Fibroblast of lung (primary cell): ENCODE data around the gene AADAT. TPM values are rescaled to one million over a fixed set of nuclear protein-coding genes. Genes with fewer than 3 reads are reported as not detected.
A peak's percentile ranks its signal among the peaks of the same experiment; 100 is the strongest.

Experiments used
- DNase-seq, 2 donors: peaks; one replicate each; pipeline versions ENCODE4 v3.0.0 to v3.0.0-alpha.2; 2010; ENCODE audit warnings: low read depth in 2 of 2
- H2AFZ ChIP-seq: 2 replicates; pipeline ENCODE4 v1.5.1; 2012; ENCODE audit warnings: low read length, control low read depth, inconsistent platforms
- H3K27ac ChIP-seq: 2 replicates; pipeline ENCODE4 v1.5.1; 2011; ENCODE audit warnings: low read length, control low read depth; ENCODE audit not compliant: insufficient read depth
- H3K27me3 ChIP-seq: 2 replicates; pipeline ENCODE4 v1.5.1; 2011; ENCODE audit warnings: mild to moderate bottlenecking, low read length; ENCODE audit not compliant: control insufficient read depth, insufficient read depth
- H3K36me3 ChIP-seq: 2 replicates; pipeline ENCODE4 v1.5.1; 2011; ENCODE audit warnings: low read length; ENCODE audit not compliant: control insufficient read depth, insufficient read depth
- H3K4me1 ChIP-seq: 2 replicates; pipeline ENCODE4 v1.5.1; 2011; ENCODE audit warnings: low read length; ENCODE audit not compliant: control insufficient read depth, insufficient read depth; ENCODE audit errors: extremely low read depth
- H3K4me2 ChIP-seq: 2 replicates; pipeline ENCODE4 v1.5.1; 2011; ENCODE audit warnings: low read length, control low read depth; ENCODE audit not compliant: insufficient read depth; ENCODE audit errors: extremely low read depth
- H3K4me3 ChIP-seq, 4 experiments: fragments of 200-600 bp in 1 of 4; sonication (generic) in 1 of 4; replicated peaks in 1 of 4; 2 replicates each; pipeline ENCODE4 v1.5.1; 2011 to 2016; ENCODE audit warnings: low read length in 4 of 4, low read depth in 3 of 4, mild to moderate bottlenecking in 3 of 4, control low read depth in 2 of 4, inconsistent platforms in 1 of 4, mixed read lengths in 1 of 4; ENCODE audit not compliant: insufficient read depth in 1 of 4; ENCODE audit errors: control extremely low read depth in 1 of 4
- H3K79me2 ChIP-seq: 2 replicates; pipeline ENCODE4 v1.5.1; 2012; ENCODE audit warnings: mild to moderate bottlenecking, low read length, inconsistent platforms; ENCODE audit not compliant: control insufficient read depth, insufficient read depth
- H3K9ac ChIP-seq: 2 replicates; pipeline ENCODE4 v1.5.1; 2011; ENCODE audit warnings: mild to moderate bottlenecking, low read length, control low read depth; ENCODE audit not compliant: insufficient read depth
- H3K9me3 ChIP-seq: 2 replicates; pipeline ENCODE4 v1.5.1; 2012; ENCODE audit warnings: low read depth, low read length; ENCODE audit not compliant: control insufficient read depth, insufficient read depth
- H4K20me1 ChIP-seq: 2 replicates; pipeline ENCODE4 v1.5.1; 2011; ENCODE audit warnings: low read length; ENCODE audit not compliant: control insufficient read depth, insufficient read depth; ENCODE audit errors: extremely low read depth
- CTCF ChIP-seq, 2 donors: IDR thresholded peaks in 1 of 2; conservative IDR thresholded peaks in 1 of 2; 1 replicate in 1 of 2; 2 replicates in 1 of 2; pipeline ENCODE4 v1.5.1; 2011 to 2012; ENCODE audit warnings: low read length in 2 of 2, control low read depth in 1 of 2, inconsistent platforms in 1 of 2, low read depth in 1 of 2, mild to moderate bottlenecking in 1 of 2
- EZH2 ChIP-seq: IDR thresholded peaks from 2 replicates; pipeline ENCODE4 v1.5.1; 2012; ENCODE audit warnings: low read length, control low read depth, mild to moderate bottlenecking; ENCODE audit errors: missing control alignments
- polyA plus RNA-seq, 2 donors: library from polyadenylated mRNA; depleted of rRNA in 1 of 2; stranded (reverse) in 1 of 2; unstranded in 1 of 2; fragments of >200 nt; gene quantifications; 2 replicates each; pipeline ENCODE4 v1.2.1, GENCODE V29; 2011 to 2012; ENCODE audit warnings: missing spikeins in 1 of 2
- total RNA-seq: library from RNA; depleted of rRNA; stranded (reverse); fragments of >200 nt; gene quantifications from 2 replicates; pipeline ENCODE4 v1.2.1, GENCODE V29; 2014

AADAT gene
- total and polyA plus RNA-seq, 2 donors (not counting 1 experiment from before 2014, with no cell fraction given) = 3.5 to 7.6 TPM

DNA sequence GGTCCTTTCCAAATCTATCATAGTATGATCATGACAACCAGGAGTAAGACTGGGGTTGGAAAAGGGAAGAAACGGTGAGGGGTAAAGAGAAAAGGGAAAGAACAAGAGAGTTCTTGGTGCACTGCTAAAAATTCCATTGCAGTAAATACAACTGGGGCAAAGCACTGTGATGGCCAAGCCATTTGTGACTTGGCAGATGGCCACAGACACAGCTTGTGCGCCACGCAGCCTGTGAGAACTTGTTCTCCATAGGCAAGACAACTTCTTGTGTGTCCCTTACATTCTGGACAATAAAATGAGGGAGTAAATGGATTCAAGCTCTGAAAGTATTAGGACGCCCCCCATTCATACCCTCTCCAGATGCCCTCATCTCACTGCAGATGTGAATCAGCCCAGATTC, 74.5 kb downstream of the AADAT start:
- no peak overlapping the region for H3K4me3 ChIP-seq
- no peaks in the 10 kb centered on the region for H3K9me3 ChIP-seq
- no peak overlapping the region for H3K27ac ChIP-seq
- DNase-seq = no peak
- H3K4me1 ChIP-seq = no peaks in the 10 kb centered on the region
- TF ChIP-seq CTCF (conservative IDR thresholded peaks at IDR 0.05 in 1 of 2, IDR thresholded peaks at IDR 0.05 in 1 of 2; ENCODE audit: low read depth in 1 of 2, low read length in 2 of 2) (no peak), EZH2 (no peak)
- H2AFZ ChIP-seq = no peak overlapping the region
- no peaks in the 10 kb centered on the region for H3K27me3 ChIP-seq
- H3K36me3 ChIP-seq = no peaks in the 10 kb centered on the region
- H3K4me2 ChIP-seq = no peak overlapping the region
- no peaks in the 10 kb centered on the region for H3K79me2 ChIP-seq
- no peaks in the 10 kb centered on the region for H4K20me1 ChIP-seq
- H3K9ac ChIP-seq = no peak overlapping the region

DNA sequence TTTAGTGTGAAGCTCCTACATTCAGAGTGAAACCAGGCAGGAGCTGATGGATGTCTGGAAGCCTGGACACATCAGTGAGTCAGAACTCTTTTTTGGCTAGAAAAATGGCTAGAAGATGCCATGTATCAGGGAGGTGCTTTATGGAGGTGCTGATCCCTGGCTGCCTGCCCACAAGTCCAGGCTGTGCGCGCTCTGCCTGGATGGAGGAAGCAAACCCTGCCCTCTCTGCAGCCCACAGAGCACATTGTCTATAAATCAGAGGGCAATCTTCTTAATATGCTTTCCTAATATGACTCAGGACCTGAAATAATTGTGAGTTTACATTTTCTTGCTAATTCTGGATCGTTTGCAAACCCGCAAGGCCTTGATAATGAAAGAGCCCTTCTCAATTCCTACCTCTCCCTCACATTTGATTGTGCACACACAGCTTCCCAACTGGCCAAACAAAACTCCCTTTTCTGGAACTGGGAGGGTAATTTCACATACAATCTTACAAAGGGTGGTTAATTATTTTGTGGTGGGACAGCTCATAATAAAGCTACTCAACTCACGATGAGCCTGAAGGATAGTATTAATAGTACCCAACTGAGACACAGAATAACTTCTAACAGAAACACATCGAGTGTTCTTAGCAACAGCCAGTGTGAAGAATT, 75.3 kb downstream of the AADAT start:
- H3K4me2 ChIP-seq = no peak overlapping the region
- H3K9ac ChIP-seq = no peak overlapping the region
- H3K4me3 ChIP-seq = no peak overlapping the region
- no peak for TF ChIP-seq CTCF (conservative IDR thresholded peaks at IDR 0.05 in 1 of 2, IDR thresholded peaks at IDR 0.05 in 1 of 2; ENCODE audit: low read depth in 1 of 2, low read length in 2 of 2)
- TF ChIP-seq EZH2 = no peak
- no peaks in the 10 kb centered on the region for H3K79me2 ChIP-seq
- H3K27me3 ChIP-seq = no peaks in the 10 kb centered on the region
- H4K20me1 ChIP-seq = no peaks in the 10 kb centered on the region
- no peaks in the 10 kb centered on the region for H3K9me3 ChIP-seq
- H3K4me1 ChIP-seq = no peaks in the 10 kb centered on the region
- peak in 1 of 2 donors; percentile 93 for DNase-seq
- H3K36me3 ChIP-seq = no peaks in the 10 kb centered on the region
- no peak overlapping the region for H3K27ac ChIP-seq
- H2AFZ ChIP-seq = no peak overlapping the region

DNA sequence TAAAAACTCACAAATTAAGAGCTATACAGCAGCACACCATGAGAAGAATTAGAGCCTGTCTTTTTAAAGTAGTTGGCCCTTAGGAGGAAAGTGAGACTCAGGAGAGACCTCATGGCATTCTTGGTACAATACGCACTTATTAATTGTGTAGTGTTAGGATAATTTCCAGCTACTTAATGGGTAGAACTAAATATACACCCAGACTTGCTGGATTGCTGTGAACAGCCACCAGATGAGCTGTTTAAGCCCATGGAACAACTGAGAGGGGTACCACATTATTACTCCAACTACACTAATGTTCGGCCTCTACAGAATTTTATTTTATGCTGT, 77.2 kb downstream of the AADAT start:
- Histone ChIP-seq H3K4me3 (no peak overlapping the region), H3K4me2 (no peak overlapping the region), H3K27me3 (no peaks in the 10 kb centered on the region), H3K36me3 (no peaks in the 10 kb centered on the region), H3K27ac (no peak overlapping the region), H3K9ac (no peak overlapping the region), H3K79me2 (no peaks in the 10 kb centered on the region), H3K9me3 (no peaks in the 10 kb centered on the region), H2AFZ (no peak overlapping the region), H3K4me1 (no peaks in the 10 kb centered on the region), H4K20me1 (no peaks in the 10 kb centered on the region)
- no peak for TF ChIP-seq EZH2
- TF ChIP-seq CTCF (conservative IDR thresholded peaks at IDR 0.05 in 1 of 2, IDR thresholded peaks at IDR 0.05 in 1 of 2; ENCODE audit: low read depth in 1 of 2, low read length in 2 of 2) = no peak
- DNase-seq = no peak
